Ovary (tissue), 3 donors: ENCODE measurements around the gene BTBD9.

ENCODE experiments used
- CTCF ChIP-seq, 3 donors: fragments of 450-650 bp in 2 of 3; fragments of 200-600 bp in 1 of 3; IDR thresholded peaks; one replicate each; pipeline versions ENCODE4 v1.5.1 to v1.8.0; 2016 to 2022; ENCODE audit warnings: antibody characterized with exemption in 3 of 3, mild to moderate bottlenecking in 1 of 3
- EP300 ChIP-seq: sonication (generic); formaldehyde crosslinking; IDR thresholded peaks from one replicate; pipeline ENCODE4 v1.6.1; 2017; ENCODE audit warnings: antibody characterized with exemption
- donor health status: DM: no; HTN: no; CAD: no.

- TF ChIP-seq EP300 (no peak), CTCF (IDR thresholded peaks at IDR 0.05) (no peak)
Observed at GRCh38 chr6:38161754-38162492, 477.8 kb downstream of the BTBD9 start.
